IMR-90 (cell line): Measurements from ENCODE around the gene NPPB. TPM values are rescaled to one million over a fixed set of nuclear protein-coding genes. Genes with fewer than 3 reads are reported as not detected.

ENCODE experiments used
- ATAC-seq: fragments of 200-7000 bp; cut with Tn5 transposase; 2 replicates; pipeline ENCODE4 v1.9.1; 2020; ENCODE audit warnings: low read depth, mild to moderate bottlenecking, moderate library complexity
- BruUV-seq: library from RNA; stranded (reverse); fragments of 400-500 nt; replicated peaks from 2 replicates; lab custom pipeline; 2021; lab: Mats Ljungman, UMichigan
- CTCF ChIA-PET: fragments of 300-600 bp; formaldehyde crosslinking; extraction: SDS; loops from one replicate; lab custom pipeline; 2021; ENCODE audit warnings: antibody characterized with exemption; lab: Yijun Ruan, JAX
- POLR2A ChIA-PET: fragments of 300-600 bp; sonication (Branson Sonifier 250); formaldehyde crosslinking; loops from one replicate; lab custom pipeline; 2022; ENCODE audit warnings: antibody characterized with exemption; ENCODE audit not compliant: unreplicated experiment; lab: Charles Lee
- DNase-seq: peaks from one replicate; pipeline ENCODE4 v3.0.0; 2013
- H2AFZ ChIP-seq: replicated peaks from 2 replicates; pipeline ENCODE3; 2013; ENCODE audit warnings: low read length, mild to moderate bottlenecking; ENCODE audit not compliant: poor library complexity
- H2AK5ac ChIP-seq: 2 replicates; pipeline ENCODE4 v1.6.1; 2013; ENCODE audit warnings: low read depth, low read length, inconsistent platforms
- H2AK9ac ChIP-seq: replicated peaks from 2 replicates; pipeline ENCODE3; 2013; ENCODE audit warnings: mild to moderate bottlenecking, low read depth, low read length, moderate library complexity; ENCODE audit not compliant: poor library complexity
- H2BK120ac ChIP-seq: 2 replicates; pipeline ENCODE4 v1.6.1; 2013; ENCODE audit warnings: low read depth, low read length, inconsistent platforms
- H2BK15ac ChIP-seq: 3 replicates; pipeline ENCODE4 v1.6.1; 2013; ENCODE audit warnings: low read depth, low read length, inconsistent platforms
- H2BK20ac ChIP-seq: 2 replicates; pipeline ENCODE4 v1.6.1; 2013; ENCODE audit warnings: low read depth, mild to moderate bottlenecking, inconsistent platforms, low read length, moderate library complexity
- H2BK5ac ChIP-seq: 2 replicates; pipeline ENCODE4 v1.6.1; 2013; ENCODE audit warnings: mild to moderate bottlenecking, low read depth, low read length, inconsistent platforms; ENCODE audit not compliant: poor library complexity, severe bottlenecking
- H3K14ac ChIP-seq: replicated peaks from 2 replicates; pipeline ENCODE4 v1.6.1; 2013; ENCODE audit warnings: low read depth, low read length, inconsistent platforms
- H3K18ac ChIP-seq: 2 replicates; pipeline ENCODE4 v1.6.1; 2013; ENCODE audit warnings: low read depth, low read length, control low read depth
- H3K23ac ChIP-seq: 2 replicates; pipeline ENCODE4 v1.6.1; 2013; ENCODE audit warnings: low read depth, low read length, inconsistent platforms
- H3K27ac ChIP-seq: 2 replicates; pipeline ENCODE4 v1.5.1; 2013; ENCODE audit warnings: mild to moderate bottlenecking, control low read depth, low read length; ENCODE audit not compliant: insufficient read depth
- H3K27me3 ChIP-seq: 2 replicates; pipeline ENCODE4 v1.6.1; 2013; ENCODE audit warnings: low read length; ENCODE audit not compliant: control insufficient read depth, insufficient read depth
- H3K36me3 ChIP-seq: 2 replicates; pipeline ENCODE4 v1.6.1; 2013; ENCODE audit warnings: low read length, mixed read lengths; ENCODE audit not compliant: control insufficient read depth, insufficient read depth
- H3K4ac ChIP-seq: 2 replicates; pipeline ENCODE4 v1.6.1; 2013; ENCODE audit warnings: low read depth, low read length, inconsistent platforms
- H3K4me1 ChIP-seq: 2 replicates; pipeline ENCODE4 v1.6.1; 2013; ENCODE audit warnings: low read length, mixed read lengths; ENCODE audit not compliant: control insufficient read depth, insufficient read depth
- H3K4me2 ChIP-seq: 2 replicates; pipeline ENCODE4 v1.6.1; 2013; ENCODE audit warnings: low read depth, mild to moderate bottlenecking, control low read depth, low read length, moderate library complexity
- H3K4me3 ChIP-seq: 2 replicates; pipeline ENCODE4 v1.5.1; 2013; ENCODE audit warnings: low read depth, mild to moderate bottlenecking, control low read depth, low read length, moderate library complexity; ENCODE audit not compliant: insufficient read depth
- H3K56ac ChIP-seq: 2 replicates; pipeline ENCODE4 v1.6.1; 2013; ENCODE audit warnings: low read length, inconsistent platforms; ENCODE audit not compliant: insufficient read depth; ENCODE audit errors: extremely low read depth
- H3K79me1 ChIP-seq, 2 experiments: 2 replicates each; pipeline ENCODE4 v1.6.1; 2013; ENCODE audit warnings: low read length in 2 of 2, inconsistent platforms in 1 of 2, low read depth in 1 of 2
- H3K9ac ChIP-seq: 2 replicates; pipeline ENCODE4 v1.6.1; 2013; ENCODE audit warnings: low read depth, low read length, control low read depth
- H3K9me1 ChIP-seq: 2 replicates; pipeline ENCODE4 v1.6.1; 2013; ENCODE audit warnings: low read length, inconsistent platforms; ENCODE audit not compliant: insufficient read depth
- H3K9me3 ChIP-seq: 2 replicates; pipeline ENCODE4 v1.6.1; 2013; ENCODE audit warnings: low read length; ENCODE audit not compliant: control insufficient read depth, insufficient read depth
- H4K20me1 ChIP-seq: 2 replicates; pipeline ENCODE4 v1.6.1; 2013; ENCODE audit warnings: low read length, inconsistent platforms; ENCODE audit not compliant: insufficient read depth
- H4K5ac ChIP-seq: 2 replicates; pipeline ENCODE4 v1.6.1; 2013; ENCODE audit warnings: mild to moderate bottlenecking, low read depth, low read length, control low read depth
- H4K8ac ChIP-seq, 2 experiments: 2 replicates each; pipeline ENCODE4 v1.6.1; 2013; ENCODE audit warnings: low read depth in 2 of 2, low read length in 2 of 2, control low read depth in 1 of 2, inconsistent platforms in 1 of 2
- H4K91ac ChIP-seq: 2 replicates; pipeline ENCODE4 v1.6.1; 2013; ENCODE audit warnings: low read depth, low read length, inconsistent platforms; ENCODE audit not compliant: insufficient read depth
- MAZ ChIP-seq: IDR thresholded peaks from 2 replicates; pipeline ENCODE4 v1.6.1; 2012; ENCODE audit warnings: low read depth, mild to moderate bottlenecking, low read length, improper control_type of control experiment, moderate library complexity, borderline replicate concordance
- NFE2L2 ChIP-seq: fragments of 150-350 bp; IDR thresholded peaks from 2 replicates; pipeline ENCODE4 v1.6.1; 2016; ENCODE audit warnings: low read depth, mild to moderate bottlenecking, low read length
- RAD21 ChIP-seq: IDR thresholded peaks from 2 replicates; pipeline ENCODE4 v1.6.1; 2012; ENCODE audit warnings: low read length, improper control_type of control experiment
- WGBS, 2 experiments: methylation state at CpG; one replicate each; pipeline versions ENCODE4 v1.1.5 to v1.1.7; 2013; ENCODE audit warnings: missing lambda C conversion rate in 2 of 2; ENCODE audit not compliant: insufficient read length in 1 of 2; ENCODE audit errors: extremely low coverage in 2 of 2; 5-methylcytosine and 5-hydroxymethylcytosine counted together
- dilution Hi-C: fragments of 300-500 bp; cut with HindIII; formaldehyde crosslinking; loops from one replicate; pipeline ENCODE4 v1.14.3; 2018; ENCODE audit warnings: low sequenced_read_pairs; ENCODE audit not compliant: unreplicated experiment
- in situ Hi-C: fragments of 300-500 bp; cut with MboI; formaldehyde crosslinking; loops from 3 replicates; pipeline ENCODE4 v1.14.3; 2019; ENCODE audit warnings: low sequenced_read_pairs, inconsistent platforms, mixed read lengths
- intact Hi-C: fragments of 100-400 bp; cut with micrococcal nuclease; formaldehyde crosslinking; loops from 2 replicates; pipeline ENCODE4 v1.10.0; 2022
- polyA plus RNA-seq, 3 experiments: library from polyadenylated mRNA; depleted of rRNA; stranded (reverse); fragments of >200 nt; gene quantifications; 2 replicates each; pipeline ENCODE4 v1.2.3, GENCODE V29; 2012; ENCODE audit warnings: low replicate concordance in 1 of 3
- total RNA-seq: library from RNA; depleted of rRNA; stranded (reverse); fragments of >200 nt; gene quantifications from 2 replicates; pipeline ENCODE4 v1.2.3, GENCODE V29; 2012
- TF ChIP-seq, protein P1 (sequence below): conservative IDR thresholded peaks from 2 replicates; pipeline ENCODE4 v1.5.1; 2012; ENCODE audit warnings: mild to moderate bottlenecking, low read depth, low read length, improper control_type of control experiment

NPPB gene
- total and polyA plus RNA-seq, 2 of the 4 experiments (the other 2 are of a cell fraction), result not detected

DNA sequence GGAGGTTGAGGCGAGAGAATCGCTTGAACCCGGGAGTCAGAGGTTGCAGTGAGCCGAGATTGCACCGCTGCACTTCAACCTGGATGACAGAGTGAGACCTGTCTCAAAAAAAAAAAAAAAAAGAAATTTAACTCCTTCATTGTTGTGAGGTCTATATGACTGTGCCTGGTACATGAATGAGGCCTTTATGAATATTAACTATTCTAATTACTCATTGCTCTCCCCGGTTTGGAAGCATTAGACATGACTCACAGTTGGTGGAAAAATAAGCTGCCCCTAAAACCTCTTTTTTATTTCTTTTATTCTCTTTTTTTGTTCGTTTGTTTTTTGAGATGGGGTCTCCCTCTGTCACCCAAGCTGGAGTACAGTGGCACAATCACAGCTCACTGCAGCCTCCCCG is 3.3 kb downstream of the NPPB start:
- CTCF ChIA-PET, result no interaction called here
- Histone ChIP-seq H3K36me3 (no peaks in the 10 kb centered on the region), H2AFZ (no peak overlapping the region), H2BK5ac (no peak overlapping the region), H2BK15ac (no peak overlapping the region), H3K27ac (no peak overlapping the region), H3K4me1 (0 out of 2 replicates have a peak, but pooled peaks cover 1% of the 10 kb centered on the region), H3K27me3 (peaks cover 34% of the 10 kb centered on the region), H3K4ac (no peak overlapping the region), H3K23ac (no peak overlapping the region), H3K9ac (no peak overlapping the region), H4K91ac (no peak overlapping the region), H4K20me1 (no peaks in the 10 kb centered on the region), H2BK120ac (no peak overlapping the region), H3K9me1 (0 out of 2 replicates have a peak, but pooled peaks cover 4% of the 10 kb centered on the region), H3K4me3 (no peak overlapping the region), H3K79me1 (no peaks in the 10 kb centered on the region), H3K4me2 (no peak overlapping the region), H4K5ac (no peak overlapping the region), H3K14ac (no peak overlapping the region), H2BK20ac (no peak overlapping the region), H4K8ac (no peak overlapping the region), H3K9me3 (no peaks in the 10 kb centered on the region), H2AK5ac (no peak overlapping the region), H3K18ac (no peak overlapping the region), H3K56ac (no peak overlapping the region), H2AK9ac (no peak overlapping the region)
- dilution Hi-C loops, result no loop called here
- no TSS peak for BruUV-seq
- ATAC-seq, result no peak
- in situ Hi-C loops, result no loop called here
- WGBS, 2 experiments, result no CpG with 5 or more reads among the region's 8 CpGs
- TF ChIP-seq, protein P1, sequence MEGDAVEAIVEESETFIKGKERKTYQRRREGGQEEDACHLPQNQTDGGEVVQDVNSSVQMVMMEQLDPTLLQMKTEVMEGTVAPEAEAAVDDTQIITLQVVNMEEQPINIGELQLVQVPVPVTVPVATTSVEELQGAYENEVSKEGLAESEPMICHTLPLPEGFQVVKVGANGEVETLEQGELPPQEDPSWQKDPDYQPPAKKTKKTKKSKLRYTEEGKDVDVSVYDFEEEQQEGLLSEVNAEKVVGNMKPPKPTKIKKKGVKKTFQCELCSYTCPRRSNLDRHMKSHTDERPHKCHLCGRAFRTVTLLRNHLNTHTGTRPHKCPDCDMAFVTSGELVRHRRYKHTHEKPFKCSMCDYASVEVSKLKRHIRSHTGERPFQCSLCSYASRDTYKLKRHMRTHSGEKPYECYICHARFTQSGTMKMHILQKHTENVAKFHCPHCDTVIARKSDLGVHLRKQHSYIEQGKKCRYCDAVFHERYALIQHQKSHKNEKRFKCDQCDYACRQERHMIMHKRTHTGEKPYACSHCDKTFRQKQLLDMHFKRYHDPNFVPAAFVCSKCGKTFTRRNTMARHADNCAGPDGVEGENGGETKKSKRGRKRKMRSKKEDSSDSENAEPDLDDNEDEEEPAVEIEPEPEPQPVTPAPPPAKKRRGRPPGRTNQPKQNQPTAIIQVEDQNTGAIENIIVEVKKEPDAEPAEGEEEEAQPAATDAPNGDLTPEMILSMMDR, result no peak
- TF ChIP-seq MAZ, result no peak
- no peak for TF ChIP-seq NFE2L2
- TF ChIP-seq RAD21, result no peak
- intact Hi-C loops, result no loop called here
- POLR2A ChIA-PET, result no interaction called here
- no peak for DNase-seq
